ENCODE data around the gene BICDL2. TPM values are rescaled to one million over a fixed set of nuclear protein-coding genes. Genes with fewer than 3 reads are reported as not detected.

The BICDL2 gene
- total and polyA plus RNA-seq, 9 of the 15 experiments (the other 6 are each of a cell fraction or from before 2014, with no cell fraction given), result 0.09 to 0.28 (median 0.09) TPM; not detected in 6

DNA sequence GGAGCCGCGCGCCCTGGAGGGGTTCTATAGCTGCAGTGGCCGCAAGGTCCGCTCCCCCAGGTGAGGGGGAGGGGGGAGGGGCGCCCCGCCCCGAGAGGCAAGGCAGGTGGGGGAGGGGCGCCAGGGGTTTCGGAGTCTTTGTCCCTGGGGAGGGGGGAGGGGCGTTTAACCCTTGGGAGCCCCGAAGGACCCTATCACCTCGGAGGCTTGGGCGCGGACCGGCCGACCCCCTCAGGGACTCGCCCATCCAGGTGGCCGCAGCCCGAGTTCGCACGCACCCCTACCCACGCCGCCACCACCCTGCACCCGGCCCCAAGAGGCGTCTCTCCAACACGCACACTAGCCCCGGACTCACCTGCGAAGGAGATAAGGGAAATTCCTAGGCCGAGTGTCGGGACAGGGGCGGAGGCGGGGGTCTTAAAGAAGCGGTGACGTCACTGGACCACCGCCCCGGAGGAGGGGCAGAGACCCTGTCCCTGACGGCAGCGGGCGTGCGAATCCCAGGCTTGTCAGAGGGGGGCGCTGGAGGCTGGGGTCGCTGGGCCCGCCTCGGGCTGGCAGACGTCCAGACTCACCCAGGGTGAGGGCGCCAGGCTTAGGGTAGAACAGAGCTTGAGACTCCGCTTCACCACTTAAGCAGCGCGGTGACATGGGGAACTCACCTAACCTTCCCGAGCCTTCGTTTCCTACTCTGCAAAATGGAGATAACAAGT lies 18.8 kb downstream of the BICDL2 start, which contains the start of gene CLDN6:
TSS of gene CLDN6 (minus strand) at position 390 of the 713 bp plus-strand sequence. CDS start 2,162 bp downstream, outside the sequence.
- H3K27me3 ChIP-seq (ENCODE audit: control insufficient read depth in 2 of 2, insufficient read depth in 2 of 2, low read length in 2 of 2), result no peaks in the 10 kb centered on the region
- CTCF ChIA-PET (ENCODE audit: low intra/inter-chr PET ratio), result no interaction called here
- peaks cover 28% of the 10 kb centered on the region for H3K79me2 ChIP-seq (ENCODE audit: control insufficient read depth, insufficient read depth, low read length)
- H4K20me1 ChIP-seq (replicated peaks; ENCODE audit: control insufficient read depth, insufficient read depth, low read length), result peaks cover 22% of the 10 kb centered on the region
- BruUV-seq (replicated peaks), result no TSS peak
- H3K9me3 ChIP-seq (replicated peaks; ENCODE audit: control insufficient read depth, insufficient read depth, low read depth, low read length), result no peaks in the 10 kb centered on the region
- intact Hi-C loops (cut with micrococcal nuclease) (no loop called here), in situ Hi-C loops (cut with MboI) (no loop called here)
- WGBS (ENCODE audit: insufficient coverage, low coverage, missing lambda C conversion rate), result 25% methylated on average over 22 of the region's 52 CpGs
- H3K27ac ChIP-seq (ENCODE audit: extremely low read depth, low read depth, low read length), result peak within 1 kb of the TSS; percentile 53
- H3K4me1 ChIP-seq (replicated peaks in 1 of 2; ENCODE audit: control insufficient read depth in 2 of 2, insufficient read depth in 2 of 2, low read length in 2 of 2), result peaks cover 38 to 94% of the 10 kb centered on the region in 2 experiments
- DNase-seq (ENCODE audit: extremely low read depth in 1 of 4, low spot score in 3 of 4), result peak; percentile 60 to 70 (median 66)
- POLR2A ChIA-PET, result interaction anchor here (0.7 to 3.3 kb wide), 2 partner anchors 11 to 30 kb away, joined by 3 to 29 read pairs; no protein-coding TSS in a partner anchor
- no peak for FAIRE-seq
- H3K4me3 ChIP-seq, result no peak within 1 kb of the TSS
- peak within 1 kb of the TSS; percentile 39 to 83 for H3K9ac ChIP-seq (ENCODE audit: insufficient read depth in 1 of 2, low read depth in 2 of 2, low read length in 2 of 2)
- no peak for ATAC-seq
- H3K9me1 ChIP-seq (ENCODE audit: control insufficient read depth, insufficient read depth, low read length), result peaks cover 6% of the 10 kb centered on the region
- H3K36me3 ChIP-seq (ENCODE audit: control insufficient read depth, insufficient read depth, low read length), result peaks cover 14% of the 10 kb centered on the region; the same call in 2 of the 3 replicates
- peak within 1 kb of the TSS; percentile 65 for H3K4me2 ChIP-seq (ENCODE audit: insufficient read depth, low read length)
- peak within 1 kb of the TSS; percentile 90 for H2AFZ ChIP-seq (ENCODE audit: low read depth, low read length)
- no peak for TF ChIP-seq TAL1 (IDR thresholded peaks at IDR 0.05)
- TF ChIP-seq MXI1 (IDR thresholded peaks at IDR 0.05; ENCODE audit: low read depth, low read length), result no peak
- TF ChIP-seq, protein P1, sequence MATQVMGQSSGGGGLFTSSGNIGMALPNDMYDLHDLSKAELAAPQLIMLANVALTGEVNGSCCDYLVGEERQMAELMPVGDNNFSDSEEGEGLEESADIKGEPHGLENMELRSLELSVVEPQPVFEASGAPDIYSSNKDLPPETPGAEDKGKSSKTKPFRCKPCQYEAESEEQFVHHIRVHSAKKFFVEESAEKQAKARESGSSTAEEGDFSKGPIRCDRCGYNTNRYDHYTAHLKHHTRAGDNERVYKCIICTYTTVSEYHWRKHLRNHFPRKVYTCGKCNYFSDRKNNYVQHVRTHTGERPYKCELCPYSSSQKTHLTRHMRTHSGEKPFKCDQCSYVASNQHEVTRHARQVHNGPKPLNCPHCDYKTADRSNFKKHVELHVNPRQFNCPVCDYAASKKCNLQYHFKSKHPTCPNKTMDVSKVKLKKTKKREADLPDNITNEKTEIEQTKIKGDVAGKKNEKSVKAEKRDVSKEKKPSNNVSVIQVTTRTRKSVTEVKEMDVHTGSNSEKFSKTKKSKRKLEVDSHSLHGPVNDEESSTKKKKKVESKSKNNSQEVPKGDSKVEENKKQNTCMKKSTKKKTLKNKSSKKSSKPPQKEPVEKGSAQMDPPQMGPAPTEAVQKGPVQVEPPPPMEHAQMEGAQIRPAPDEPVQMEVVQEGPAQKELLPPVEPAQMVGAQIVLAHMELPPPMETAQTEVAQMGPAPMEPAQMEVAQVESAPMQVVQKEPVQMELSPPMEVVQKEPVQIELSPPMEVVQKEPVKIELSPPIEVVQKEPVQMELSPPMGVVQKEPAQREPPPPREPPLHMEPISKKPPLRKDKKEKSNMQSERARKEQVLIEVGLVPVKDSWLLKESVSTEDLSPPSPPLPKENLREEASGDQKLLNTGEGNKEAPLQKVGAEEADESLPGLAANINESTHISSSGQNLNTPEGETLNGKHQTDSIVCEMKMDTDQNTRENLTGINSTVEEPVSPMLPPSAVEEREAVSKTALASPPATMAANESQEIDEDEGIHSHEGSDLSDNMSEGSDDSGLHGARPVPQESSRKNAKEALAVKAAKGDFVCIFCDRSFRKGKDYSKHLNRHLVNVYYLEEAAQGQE (IDR thresholded peaks at IDR 0.05; ENCODE audit: borderline replicate concordance), result peak; percentile 29; the same call in 1 of the 2 replicates
- TF ChIP-seq, protein P1 (CRISPR knock-in tag; IDR thresholded peaks at IDR 0.05; ENCODE audit: low read depth), result no peak
- peak; percentile 99 for TF ChIP-seq ZBTB7A (IDR thresholded peaks at IDR 0.05; ENCODE audit: borderline replicate concordance, control insufficient read depth, low read depth, low read length)
- TF ChIP-seq, protein P2, sequence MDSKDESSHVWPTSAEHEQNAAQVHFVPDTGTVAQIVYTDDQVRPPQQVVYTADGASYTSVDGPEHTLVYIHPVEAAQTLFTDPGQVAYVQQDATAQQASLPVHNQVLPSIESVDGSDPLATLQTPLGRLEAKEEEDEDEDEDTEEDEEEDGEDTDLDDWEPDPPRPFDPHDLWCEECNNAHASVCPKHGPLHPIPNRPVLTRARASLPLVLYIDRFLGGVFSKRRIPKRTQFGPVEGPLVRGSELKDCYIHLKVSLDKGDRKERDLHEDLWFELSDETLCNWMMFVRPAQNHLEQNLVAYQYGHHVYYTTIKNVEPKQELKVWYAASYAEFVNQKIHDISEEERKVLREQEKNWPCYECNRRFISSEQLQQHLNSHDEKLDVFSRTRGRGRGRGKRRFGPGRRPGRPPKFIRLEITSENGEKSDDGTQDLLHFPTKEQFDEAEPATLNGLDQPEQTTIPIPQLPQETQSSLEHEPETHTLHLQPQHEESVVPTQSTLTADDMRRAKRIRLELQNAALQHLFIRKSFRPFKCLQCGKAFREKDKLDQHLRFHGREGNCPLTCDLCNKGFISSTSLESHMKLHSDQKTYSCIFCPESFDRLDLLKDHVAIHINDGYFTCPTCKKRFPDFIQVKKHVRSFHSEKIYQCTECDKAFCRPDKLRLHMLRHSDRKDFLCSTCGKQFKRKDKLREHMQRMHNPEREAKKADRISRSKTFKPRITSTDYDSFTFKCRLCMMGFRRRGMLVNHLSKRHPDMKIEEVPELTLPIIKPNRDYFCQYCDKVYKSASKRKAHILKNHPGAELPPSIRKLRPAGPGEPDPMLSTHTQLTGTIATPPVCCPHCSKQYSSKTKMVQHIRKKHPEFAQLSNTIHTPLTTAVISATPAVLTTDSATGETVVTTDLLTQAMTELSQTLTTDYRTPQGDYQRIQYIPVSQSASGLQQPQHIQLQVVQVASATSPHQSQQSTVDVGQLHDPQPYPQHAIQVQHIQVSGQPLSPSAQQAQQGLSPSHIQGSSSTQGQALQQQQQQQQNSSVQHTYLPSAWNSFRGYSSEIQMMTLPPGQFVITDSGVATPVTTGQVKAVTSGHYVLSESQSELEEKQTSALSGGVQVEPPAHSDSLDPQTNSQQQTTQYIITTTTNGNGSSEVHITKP (IDR thresholded peaks at IDR 0.05; ENCODE audit: partially characterized antibody), result no peak

All from K562 (cell line).